Right hindlimb (tissue), 1 donor: ENCODE data around the gene CSRP1.
A peak's percentile ranks its signal among the peaks of the same experiment; 100 is the strongest.

Source experiments
- DNase-seq: peaks from one replicate; pipeline ENCODE4 v3.0.0-alpha.2; 2018

The CSRP1 gene

GRCh38 chr1:201450721-201451291 lies 56.1 kb downstream of the CSRP1 start:
- DNase-seq, result peak; percentile 91

DNA sequence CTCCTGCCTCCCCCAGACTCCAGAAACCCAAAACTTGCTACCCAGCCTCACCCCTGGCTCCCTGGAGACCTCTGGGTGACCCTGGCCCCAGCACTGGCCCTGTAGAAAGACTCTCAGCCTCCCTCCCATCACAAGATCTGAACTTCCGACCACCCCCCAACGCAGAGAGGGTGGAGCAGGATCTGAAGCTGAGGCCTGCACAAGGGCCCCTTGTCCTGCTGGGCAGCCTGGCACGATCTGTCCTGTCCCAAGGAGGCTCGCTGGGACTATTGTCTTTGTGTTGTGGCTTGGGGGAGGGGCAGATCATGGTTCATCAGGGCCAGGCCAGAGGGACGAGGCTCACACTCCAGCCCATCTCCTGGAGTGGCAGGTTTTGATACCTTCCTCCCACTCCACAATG lies 57.9 kb downstream of the CSRP1 start:
- no peak for DNase-seq

GRCh38 chr1:201447903-201448871 lies 58.7 kb downstream of the CSRP1 start:
- DNase-seq, result peak; percentile 70

DNA sequence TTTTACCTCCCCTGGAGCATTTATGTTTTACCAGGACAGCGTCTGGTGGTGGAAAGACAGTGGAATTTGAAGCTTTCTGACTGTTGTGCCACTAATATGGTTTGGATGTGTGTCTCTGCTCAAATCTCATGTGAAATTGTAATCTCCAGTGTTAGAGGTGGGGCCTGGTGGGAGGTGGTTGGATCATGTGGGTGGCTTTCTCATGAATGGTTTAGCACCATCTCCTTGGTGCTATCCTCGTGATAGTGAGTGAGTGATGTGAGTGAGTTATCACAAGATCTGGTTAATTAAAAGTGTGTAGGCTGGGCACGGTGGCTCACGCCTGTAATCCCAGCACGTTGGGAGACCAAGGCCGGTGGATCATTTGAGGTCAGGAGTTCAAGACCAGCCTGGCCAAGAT lies 61.6 kb downstream of the CSRP1 start:
- DNase-seq, result no peak

DNA sequence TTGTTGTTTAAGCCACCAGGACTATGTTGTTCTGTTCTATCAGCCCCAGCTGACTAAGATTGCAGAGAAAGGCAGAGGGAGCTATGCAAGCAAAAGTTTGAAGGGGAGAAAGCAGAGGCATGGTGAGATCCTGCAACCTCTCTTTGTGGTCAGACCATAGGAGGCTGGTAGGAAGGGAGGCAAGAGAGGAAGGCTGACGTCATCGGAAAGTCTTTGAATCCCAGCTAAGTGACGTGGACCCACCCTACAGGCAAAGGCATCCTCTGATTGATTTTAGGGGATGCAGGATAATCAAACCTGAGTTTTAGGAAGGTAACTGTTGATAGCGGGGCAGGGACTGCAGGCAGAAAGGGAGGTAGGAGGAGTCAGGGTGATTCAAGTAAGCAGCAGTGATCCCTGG lies 62.1 kb downstream of the CSRP1 start:
- DNase-seq, result no peak

DNA sequence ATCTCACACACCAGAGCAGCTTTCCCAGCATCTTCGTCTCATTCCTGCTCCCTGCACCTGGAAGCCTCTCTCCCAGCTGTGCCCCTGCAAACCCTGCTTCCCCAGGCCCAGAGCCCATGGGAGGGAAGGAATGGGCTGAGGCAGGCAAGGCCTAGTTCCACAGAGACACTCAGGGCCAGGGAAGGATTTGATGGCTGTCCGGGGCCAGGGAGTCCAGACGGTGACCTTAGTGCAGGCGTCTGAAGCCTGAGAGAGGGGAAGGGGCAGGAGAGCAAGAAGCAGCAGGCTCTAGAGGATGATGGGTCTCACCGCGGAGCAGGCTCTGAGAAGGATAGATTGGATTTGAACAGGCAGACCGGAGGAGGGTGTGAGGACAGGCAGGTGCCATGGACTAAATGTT lies 63.2 kb downstream of the CSRP1 start:
- DNase-seq, result no peak

DNA sequence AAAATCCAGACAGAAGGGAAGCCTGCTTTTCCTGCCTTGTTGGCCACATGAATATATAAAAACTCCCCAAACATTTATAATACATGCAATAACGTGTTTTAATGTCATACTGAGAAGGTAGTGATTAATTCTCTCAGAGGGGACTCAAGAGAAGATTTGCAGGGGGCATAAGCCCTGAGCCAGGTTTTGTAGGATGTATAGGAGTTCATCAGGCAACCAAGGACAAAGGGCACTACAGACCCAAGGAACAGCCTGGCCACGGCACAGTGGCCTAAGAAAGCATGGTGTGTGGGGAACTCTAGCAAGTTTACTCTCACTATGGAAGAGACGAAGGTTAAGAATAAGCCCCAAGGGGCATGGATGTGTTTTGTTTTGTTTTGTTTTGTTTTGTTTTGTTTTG lies 70.0 kb downstream of the CSRP1 start:
- DNase-seq, result no peak

GRCh38 chr1:201436393-201436792 lies 70.5 kb downstream of the CSRP1 start:
- no peak for DNase-seq

DNA sequence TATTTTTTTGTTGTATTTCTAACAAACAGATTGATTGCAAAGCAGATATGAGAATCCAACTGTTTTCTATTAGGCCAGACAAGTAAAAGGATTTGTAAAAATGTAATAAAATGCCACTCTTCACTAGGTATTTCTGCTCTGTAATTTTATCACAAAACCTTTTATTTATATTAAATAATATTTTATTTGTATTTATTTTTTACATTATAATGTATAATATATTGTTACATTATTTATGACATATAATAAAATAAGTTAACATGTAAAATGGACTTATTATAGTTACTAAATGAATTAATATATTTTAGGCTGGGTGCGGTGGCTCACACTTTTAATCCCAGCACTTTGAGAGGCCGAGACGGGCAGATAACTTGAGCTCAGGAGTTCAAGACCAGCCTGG lies 72.7 kb downstream of the CSRP1 start:
- no peak for DNase-seq

DNA sequence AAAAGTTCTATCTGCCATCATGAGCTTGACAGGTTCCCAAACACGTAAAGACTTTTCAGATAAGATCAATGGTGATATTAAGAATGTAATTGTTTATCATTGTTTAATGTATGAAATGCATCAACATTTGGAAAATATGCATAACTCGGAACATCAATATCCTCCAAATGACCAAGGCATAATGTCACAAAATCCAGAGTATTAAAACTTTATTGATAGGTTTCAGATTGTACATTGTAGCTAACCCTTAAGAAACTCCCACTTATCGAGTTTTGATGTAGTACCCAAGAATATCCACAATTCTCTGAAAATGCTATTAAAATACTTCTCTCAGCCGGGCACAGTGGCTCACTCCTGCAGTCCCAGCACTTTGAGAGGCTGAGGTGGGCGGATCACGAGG lies 73.3 kb downstream of the CSRP1 start:
- no peak for DNase-seq
